ENCODE measurements around the gene ESRRB.

ESRRB gene

GRCh38 chr14:76550534-76550933 lies 174.6 kb downstream of the ESRRB start:
- no peak for DNase-seq

GRCh38 chr14:76551116-76551515 lies 175.2 kb downstream of the ESRRB start:
- no peak for DNase-seq
